Mesendoderm (in vitro differentiated cells): ENCODE measurements around the gene ARF6. TPM values are rescaled to one million over a fixed set of nuclear protein-coding genes. Genes with fewer than 3 reads are reported as not detected.

Experiments
- small RNA-seq: library from polyadenylated mRNA; stranded (forward); fragments of <200 nt; extraction: miRNeasy Mini kit (QIAGEN cat#:217004); gene quantifications from one replicate; pipeline ENCODE3, GENCODE V24; 2013; ENCODE audit not compliant: insufficient read depth

ARF6 gene

Small RNA genes lying within 50 kb of the gene (small RNA-seq; reads per million reads assigned to genes)
- gene RF00017 (not detected), gene RN7SL2 (not detected), gene RN7SL3 (0.90 reads per million), gene RNU6-189P (not detected)
